H1 (cell line): Measurements from ENCODE around the gene FKBP1A. TPM values are rescaled to one million over a fixed set of nuclear protein-coding genes. Genes with fewer than 3 reads are reported as not detected.

Experiments
- CTCF ChIA-PET: fragments of 300-600 bp; sonication (Branson Sonifier 250); formaldehyde crosslinking; loops from one replicate; lab custom pipeline; 2021; ENCODE audit not compliant: partially characterized antibody; lab: Charles Lee
- POLR2A ChIA-PET: fragments of 300-600 bp; sonication (Branson Sonifier 250); formaldehyde crosslinking; loops from one replicate; lab custom pipeline; 2021; ENCODE audit warnings: inconsistent platforms; ENCODE audit not compliant: partially characterized antibody; lab: Charles Lee
- DNase-seq, 2 experiments: peaks; one replicate each; pipeline versions ENCODE4 v3.0.0 to v3.0.0-alpha.2; 2010 to 2022; ENCODE audit warnings: low spot score in 2 of 2, low read depth in 1 of 2, mixed read lengths in 1 of 2
- FAIRE-seq: peaks from 2 replicates; lab custom pipeline; 2011; peaks lifted over from hg19 to GRCh38; lab: Jason Lieb, UNC
- H2AFZ ChIP-seq: 2 replicates; pipeline ENCODE4 v1.8.1; 2012; ENCODE audit warnings: low read length, inconsistent platforms
- H2AK5ac ChIP-seq: 2 replicates; pipeline ENCODE4 v1.6.1; 2013; ENCODE audit warnings: low read depth, low read length
- H2BK120ac ChIP-seq: replicated peaks from 2 replicates; pipeline ENCODE3; 2013; ENCODE audit warnings: low read depth, low read length, inconsistent platforms
- H2BK12ac ChIP-seq: 2 replicates; pipeline ENCODE4 v1.6.1; 2013; ENCODE audit warnings: low read depth, low read length
- H2BK15ac ChIP-seq: 2 replicates; pipeline ENCODE4 v1.6.1; 2013; ENCODE audit warnings: low read length
- H2BK20ac ChIP-seq: 2 replicates; pipeline ENCODE4 v1.6.1; 2013; ENCODE audit warnings: low read length
- H2BK5ac ChIP-seq: 2 replicates; pipeline ENCODE4 v1.6.1; 2013; ENCODE audit warnings: low read depth, low read length
- H3K14ac ChIP-seq: 2 replicates; pipeline ENCODE4 v1.6.1; 2013; ENCODE audit warnings: inconsistent platforms; ENCODE audit not compliant: insufficient read length
- H3K18ac ChIP-seq: 2 replicates; pipeline ENCODE4 v1.6.1; 2013; ENCODE audit warnings: low read length; ENCODE audit errors: extremely low read depth
- H3K23ac ChIP-seq: 2 replicates; pipeline ENCODE4 v1.6.1; 2013; ENCODE audit warnings: inconsistent platforms; ENCODE audit not compliant: insufficient read length
- H3K23me2 ChIP-seq: 2 replicates; pipeline ENCODE4 v1.6.1; 2013; ENCODE audit warnings: low read depth, low read length
- H3K27ac ChIP-seq: 2 replicates; pipeline ENCODE4 v1.6.1; 2011; ENCODE audit warnings: low read depth, low read length, inconsistent platforms
- H3K27me3 ChIP-seq, 4 experiments: replicated peaks in 1 of 4; 1 replicate in 1 of 4; 2 replicates in 3 of 4; pipeline versions ENCODE4 v1.6.1 to v1.8.1; 2011 to 2013; ENCODE audit warnings: low read length in 3 of 4, mild to moderate bottlenecking in 3 of 4, inconsistent platforms in 2 of 4, mixed read lengths in 2 of 4, moderate library complexity in 1 of 4; ENCODE audit not compliant: control insufficient read depth in 3 of 4, insufficient read depth in 3 of 4; ENCODE audit errors: extremely low read depth in 1 of 4
- H3K36me3 ChIP-seq, 4 experiments: 2 replicates each; pipeline versions ENCODE4 v1.6.1 to v1.8.1; 2011 to 2013; ENCODE audit warnings: mild to moderate bottlenecking in 4 of 4, low read length in 3 of 4, moderate library complexity in 2 of 4, control low read depth in 1 of 4, inconsistent platforms in 1 of 4; ENCODE audit not compliant: insufficient read depth in 4 of 4, control insufficient read depth in 2 of 4
- H3K4ac ChIP-seq: replicated peaks from 2 replicates; pipeline ENCODE3; 2013; ENCODE audit warnings: low read length, low read depth, mixed read lengths, inconsistent platforms; ENCODE audit not compliant: insufficient read length
- H3K4me1 ChIP-seq, 4 experiments: replicated peaks in 1 of 4; 1 replicate in 1 of 4; 2 replicates in 3 of 4; pipeline versions ENCODE4 v1.6.1 to v1.8.1; 2011 to 2013; ENCODE audit warnings: low read length in 3 of 4, inconsistent platforms in 2 of 4, mixed read lengths in 1 of 4; ENCODE audit not compliant: insufficient read depth in 4 of 4, control insufficient read depth in 3 of 4
- H3K4me2 ChIP-seq, 2 experiments: 2 replicates each; pipeline versions ENCODE4 v1.6.1 to v1.8.1; 2011 to 2013; ENCODE audit warnings: low read depth in 2 of 2, low read length in 2 of 2, control low read depth in 1 of 2, inconsistent platforms in 1 of 2, mild to moderate bottlenecking in 1 of 2; ENCODE audit not compliant: insufficient read depth in 1 of 2
- H3K4me3 ChIP-seq, 4 experiments: fragments of 200-600, 300-600 bp in 1 of 4; sonication (generic), shearing (Covaris generic), sonication (Bioruptor Twin) in 1 of 4; 2 replicates each; pipeline versions ENCODE4 v1.5.1 to v1.8.1; 2011 to 2016; ENCODE audit warnings: low read length in 4 of 4, low read depth in 3 of 4, control low read depth in 2 of 4, inconsistent platforms in 2 of 4, mild to moderate bottlenecking in 2 of 4, mixed read lengths in 1 of 4, moderate library complexity in 1 of 4; ENCODE audit not compliant: insufficient read depth in 2 of 4; ENCODE audit errors: extremely low read depth in 1 of 4
- H3K56ac ChIP-seq: replicated peaks from 2 replicates; pipeline ENCODE3; 2013; ENCODE audit warnings: low read depth, mild to moderate bottlenecking, mixed read lengths, low read length, inconsistent platforms; ENCODE audit not compliant: insufficient read length
- H3K79me1 ChIP-seq: 2 replicates; pipeline ENCODE4 v1.6.1; 2013; ENCODE audit warnings: low read depth, low read length, control low read depth
- H3K79me2 ChIP-seq, 2 experiments: 2 replicates each; pipeline versions ENCODE4 v1.6.1 to v1.8.1; 2012 to 2013; ENCODE audit warnings: low read length in 2 of 2, mild to moderate bottlenecking in 2 of 2, inconsistent platforms in 1 of 2; ENCODE audit not compliant: insufficient read depth in 2 of 2, control insufficient read depth in 1 of 2
- H3K9ac ChIP-seq, 4 experiments: replicated peaks in 1 of 4; 1 replicate in 1 of 4; 2 replicates in 3 of 4; pipeline versions ENCODE4 v1.6.1 to v1.8.1; 2011 to 2013; ENCODE audit warnings: low read depth in 3 of 4, low read length in 3 of 4, control low read depth in 2 of 4, mild to moderate bottlenecking in 2 of 4, moderate library complexity in 2 of 4, inconsistent platforms in 1 of 4; ENCODE audit errors: extremely low read depth in 1 of 4
- H3K9me3 ChIP-seq, 2 experiments: 2 replicates each; pipeline versions ENCODE4 v1.6.1 to v1.8.1; 2012 to 2013; ENCODE audit warnings: mild to moderate bottlenecking in 2 of 2, moderate library complexity in 2 of 2, control low read depth in 1 of 2, inconsistent platforms in 1 of 2, low read depth in 1 of 2, low read length in 1 of 2, mixed read lengths in 1 of 2; ENCODE audit not compliant: insufficient read depth in 2 of 2
- H4K20me1 ChIP-seq, 2 experiments: replicated peaks in 1 of 2; 2 replicates each; pipeline versions ENCODE3 to v1.8.1; 2011 to 2013; ENCODE audit warnings: inconsistent platforms in 2 of 2, low read length in 2 of 2, mild to moderate bottlenecking in 1 of 2; ENCODE audit not compliant: insufficient read depth in 2 of 2, control insufficient read depth in 1 of 2
- H4K5ac ChIP-seq: 2 replicates; pipeline ENCODE4 v1.6.1; 2013; ENCODE audit warnings: low read length, low read depth, mixed read lengths, inconsistent platforms; ENCODE audit not compliant: insufficient read length
- H4K8ac ChIP-seq: 2 replicates; pipeline ENCODE4 v1.8.0; 2013; ENCODE audit warnings: mild to moderate bottlenecking, moderate library complexity, low read length, inconsistent platforms; ENCODE audit not compliant: insufficient read depth; ENCODE audit errors: extremely low read depth
- H4K91ac ChIP-seq: replicated peaks from 2 replicates; pipeline ENCODE3; 2013; ENCODE audit warnings: low read length, mixed read lengths, inconsistent platforms; ENCODE audit not compliant: insufficient read length
- EP300 ChIP-seq, 2 experiments: IDR thresholded peaks; 1 replicate in 1 of 2; 2 replicates in 1 of 2; pipeline ENCODE4 v1.6.1; 2011 to 2012; ENCODE audit warnings: low read depth in 2 of 2, low read length in 2 of 2, mild to moderate bottlenecking in 2 of 2, borderline replicate concordance in 1 of 2, inconsistent platforms in 1 of 2, moderate library complexity in 1 of 2
- NRF1 ChIP-seq: IDR thresholded peaks from 2 replicates; pipeline ENCODE4 v1.6.1; 2011; ENCODE audit warnings: mild to moderate bottlenecking, low read depth, low read length, improper control_type of control experiment
- SIRT6 ChIP-seq: IDR thresholded peaks from one replicate; pipeline ENCODE4 v1.7.1; 2012; ENCODE audit warnings: low read length, inconsistent platforms
- WGBS, 2 experiments: shearing (Covaris generic) in 1 of 2; methylation state at CpG; one replicate each; pipeline versions ENCODE4 v1.1.6 to v1.1.7; 2013 to 2015; ENCODE audit warnings: low lambda C conversion rate in 2 of 2, mixed read lengths in 2 of 2, inconsistent platforms in 1 of 2, low coverage in 1 of 2, missing lambda C conversion rate in 1 of 2; ENCODE audit not compliant: insufficient replicate concordance in 2 of 2, insufficient coverage in 1 of 2, insufficient read length in 1 of 2; ENCODE audit errors: extremely low coverage in 1 of 2, missing lambda C conversion rate in 1 of 2; 5-methylcytosine and 5-hydroxymethylcytosine counted together
- polyA plus RNA-seq, 7 experiments: library from polyadenylated mRNA; depleted of rRNA in 3 of 7; stranded (reverse) in 5 of 7; unstranded in 2 of 7; fragments of >200 nt in 5 of 7; fragments of 200-250 nt in 2 of 7; gene quantifications; 1 replicate in 5 of 7; 2 replicates in 1 of 7; 4 replicates in 1 of 7; pipeline versions ENCODE4 v1.2.1 to v1.2.3, GENCODE V29; 2011 to 2013; ENCODE audit warnings: missing spikeins in 2 of 7, mixed read lengths in 2 of 7
- total RNA-seq: library from RNA; stranded (reverse); fragmentation: NEBNext Ultra II Directional; extraction: Animal tissue kit (Norgen Biotek cat#: 25700); gene quantifications from 2 replicates; pipeline ENCODE4 v1.2.1, GENCODE V29; 2021

FKBP1A gene
- total and polyA plus RNA-seq, 2 of the 8 experiments (the other 6 are each of a cell fraction or from before 2014, with no cell fraction given), result 250 to 685 TPM

DNA sequence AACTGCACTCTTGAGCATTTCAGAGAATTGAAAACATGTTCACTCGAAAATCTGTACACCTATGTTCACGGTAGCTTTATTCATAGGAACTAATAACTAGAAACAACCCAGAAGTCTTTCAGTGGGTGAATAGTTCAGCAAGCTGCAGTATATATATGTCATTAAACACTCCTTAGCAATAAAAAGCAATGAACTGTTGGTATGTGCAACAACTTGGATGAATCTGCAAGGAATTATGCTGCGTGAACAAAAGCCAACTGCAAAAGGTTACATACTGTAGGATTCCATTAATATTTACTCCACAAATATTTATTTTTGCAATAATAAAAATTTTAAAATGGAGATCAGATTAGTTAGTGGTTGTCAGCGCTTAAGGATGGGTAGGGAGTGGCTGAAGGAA, 22.1 kb upstream of the FKBP1A start:
- H3K27me3 ChIP-seq, result 0 out of 7 replicates have a peak, but pooled peaks cover 0 to 3% (median 0%) of the 10 kb centered on the region in 4 experiments
- no peaks in the 10 kb centered on the region for H3K79me2 ChIP-seq
- no peak overlapping the region for H2AFZ ChIP-seq
- no peak overlapping the region for H3K4me2 ChIP-seq
- peaks cover 0 to 3% (median under 1%) of the 10 kb centered on the region in 4 experiments; a peak in 4 of 7 replicates for H3K4me1 ChIP-seq
- no peaks in the 10 kb centered on the region for H3K36me3 ChIP-seq
- WGBS, 2 experiments, result 82% methylated on average over 4 of the region's 4 CpGs; no CpG with 5 or more reads in 1 of the 2 experiments
- H2BK15ac ChIP-seq, result no peak overlapping the region
- TF ChIP-seq EP300 (IDR thresholded peaks at IDR 0.05; ENCODE audit: borderline replicate concordance in 1 of 2, low read depth in 2 of 2, low read length in 2 of 2) (no peak), NRF1 (no peak), SIRT6 (no peak)
- peaks cover 0 to 6% of the 10 kb centered on the region in 2 experiments; a peak in 1 of 4 replicates for H3K9me3 ChIP-seq
- no peak overlapping the region for H3K14ac ChIP-seq
- no peak overlapping the region for H3K4ac ChIP-seq
- H4K8ac ChIP-seq, result no peak overlapping the region
- no peak overlapping the region for H2AK5ac ChIP-seq
- no peak overlapping the region for H2BK12ac ChIP-seq
- ChIA-PET POLR2A (no interaction called here), CTCF (interaction anchor here (1.5 to 1.8 kb wide), 2 partner anchors 9 to 23 kb away, joined by 4 to 7 read pairs; no protein-coding TSS in a partner anchor)
- H3K27ac ChIP-seq, result no peak overlapping the region
- H3K23ac ChIP-seq, result no peak overlapping the region
- no peaks in the 10 kb centered on the region for H4K20me1 ChIP-seq
- FAIRE-seq (no peak), DNase-seq (no peak)
- no peak overlapping the region for H4K5ac ChIP-seq
- no peak overlapping the region for H3K18ac ChIP-seq
- no peak overlapping the region for H3K56ac ChIP-seq
- no peak overlapping the region for H2BK120ac ChIP-seq
- no peaks in the 10 kb centered on the region for H3K23me2 ChIP-seq
- no peak overlapping the region for H2BK20ac ChIP-seq
- no peak overlapping the region for H3K9ac ChIP-seq
- H2BK5ac ChIP-seq, result no peak overlapping the region
- H3K79me1 ChIP-seq, result no peaks in the 10 kb centered on the region
- H3K4me3 ChIP-seq, result no peak overlapping the region
- H4K91ac ChIP-seq, result no peak overlapping the region
